Measurements from ENCODE around the gene ADCK1.
A peak's percentile ranks its signal among the peaks of the same experiment; 100 is the strongest.
"Not testable (repeated sequence)": the region's sequence is repeated elsewhere in the genome, so short reads cannot be mapped to it uniquely, and the experiment has no call there.

ADCK1 gene

GRCh38 chr14:77794357-77794756 lies 5.6 kb upstream of the ADCK1 start:
- no peak for DNase-seq (ENCODE audit: low read depth)

GRCh38 chr14:77799456-77799855 lies 453 bp upstream of the ADCK1 start:
- DNase-seq (ENCODE audit: low read depth) = not testable (repeated sequence)
- H3K4me3 ChIP-seq (ENCODE audit: low read depth, low read length) = peak overlapping the region; percentile 71

More at GRCh38 chr14:77794357-77794756, 5.6 kb upstream of the ADCK1 start:
- TF ChIP-seq CTCF (IDR thresholded peaks at IDR 0.05; ENCODE audit: insufficient read depth, low read depth, low read length, missing control alignments) = no peak
- no peak overlapping the region for H3K4me3 ChIP-seq (ENCODE audit: low read depth, low read length)

- peak overlapping the region; percentile 71 for H3K4me3 ChIP-seq (ENCODE audit: low read depth, low read length)
- no peak for TF ChIP-seq CTCF (IDR thresholded peaks at IDR 0.05; ENCODE audit: insufficient read depth, low read depth, low read length, missing control alignments)
- DNase-seq (ENCODE audit: low read depth) = no peak
Observed at GRCh38 chr14:77800814-77801213, 905 bp downstream of the ADCK1 start.

GRCh38 chr14:77804592-77804991 lies 4.7 kb downstream of the ADCK1 start:
- peak; percentile 52 for TF ChIP-seq CTCF (IDR thresholded peaks at IDR 0.05; ENCODE audit: insufficient read depth, low read depth, low read length, missing control alignments)
- DNase-seq (ENCODE audit: low read depth) = peak; percentile 57
- no peak overlapping the region for H3K4me3 ChIP-seq (ENCODE audit: low read depth, low read length)

- DNase-seq (ENCODE audit: low read depth) = no peak
- no peak overlapping the region for H3K4me3 ChIP-seq (ENCODE audit: low read depth, low read length)
- no peak for TF ChIP-seq CTCF (IDR thresholded peaks at IDR 0.05; ENCODE audit: insufficient read depth, low read depth, low read length, missing control alignments)
Observed at GRCh38 chr14:77805706-77806105, 5.8 kb downstream of the ADCK1 start.

DNA sequence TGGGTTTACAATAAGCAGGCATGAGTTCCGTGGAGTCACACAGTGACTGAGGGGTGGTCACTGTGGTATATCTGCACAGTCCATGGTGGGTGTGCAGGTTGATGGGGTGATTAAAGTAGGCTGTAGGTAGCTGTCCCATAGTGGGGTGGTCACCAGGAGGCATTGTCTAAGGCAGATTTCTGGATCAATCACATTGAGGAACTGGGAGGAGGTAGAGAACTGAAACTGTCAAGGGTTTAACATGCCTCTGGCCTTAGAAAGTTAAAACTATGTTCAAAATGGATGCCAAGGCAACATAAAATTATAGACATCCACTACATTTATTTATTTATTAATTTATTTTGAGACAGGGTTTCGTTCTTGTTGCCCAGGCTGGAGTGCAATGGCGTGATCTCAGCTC lies 8.3 kb downstream of the ADCK1 start:
- no peak for TF ChIP-seq CTCF (IDR thresholded peaks at IDR 0.05; ENCODE audit: insufficient read depth, low read depth, low read length, missing control alignments)
- DNase-seq (ENCODE audit: low read depth) = no peak
- H3K4me3 ChIP-seq (ENCODE audit: low read depth, low read length) = no peak overlapping the region

DNA sequence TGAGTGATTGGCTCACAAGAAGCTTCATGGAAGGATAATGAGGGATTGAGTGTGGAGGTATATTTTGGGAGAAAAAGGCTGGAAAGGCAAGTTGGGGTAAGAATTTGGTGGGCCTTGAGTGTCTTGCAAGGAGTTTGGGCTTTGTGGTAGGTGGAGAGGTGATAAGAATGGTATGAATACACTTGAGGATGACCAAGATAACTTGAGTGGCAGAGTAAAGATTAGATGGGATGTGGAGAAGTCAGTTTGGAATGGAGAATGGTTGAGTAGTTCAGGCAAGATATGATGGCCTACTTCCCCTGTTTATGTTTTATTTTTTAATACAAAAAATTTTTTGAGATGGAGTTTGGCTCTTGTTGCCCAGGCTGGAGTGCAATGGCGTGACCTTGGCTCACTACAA lies 9.1 kb downstream of the ADCK1 start:
- DNase-seq (ENCODE audit: low read depth) = no peak
- no peak overlapping the region for H3K4me3 ChIP-seq (ENCODE audit: low read depth, low read length)

More for the DNA sequence above, 9.1 kb downstream of the ADCK1 start:
- no peak for TF ChIP-seq CTCF (IDR thresholded peaks at IDR 0.05; ENCODE audit: insufficient read depth, low read depth, low read length, missing control alignments)

Data from GM12865 (cell line).